ENCODE measurements around the gene ZNF385A. TPM values are rescaled to one million over a fixed set of nuclear protein-coding genes. Genes with fewer than 3 reads are reported as not detected.

The ZNF385A gene
- 10 to 100 TPM in 1 of 4 donors, 1 to 10 TPM in 3; 6.5 to 17.0 (median 8.9) TPM for total RNA-seq
- 6.0 TPM for polyA plus RNA-seq
- long read RNA-seq, donor 1, partial matches to known transcripts = 2 of 5 reads
- long read RNA-seq, donor 1, other reads (novel, unspliced or antisense) = 3 of 5 reads
- long read RNA-seq, donor 2 = 0 reads
- long read RNA-seq, donor 3, partial matches to known transcripts = 0 of 2 reads
- long read RNA-seq, donor 3, other reads (novel, unspliced or antisense) = 2 of 2 reads
- long read RNA-seq, donor 4, partial matches to known transcripts = 0 of 3 reads
- long read RNA-seq, donor 4, other reads (novel, unspliced or antisense) = 2 of 3 reads

DNA sequence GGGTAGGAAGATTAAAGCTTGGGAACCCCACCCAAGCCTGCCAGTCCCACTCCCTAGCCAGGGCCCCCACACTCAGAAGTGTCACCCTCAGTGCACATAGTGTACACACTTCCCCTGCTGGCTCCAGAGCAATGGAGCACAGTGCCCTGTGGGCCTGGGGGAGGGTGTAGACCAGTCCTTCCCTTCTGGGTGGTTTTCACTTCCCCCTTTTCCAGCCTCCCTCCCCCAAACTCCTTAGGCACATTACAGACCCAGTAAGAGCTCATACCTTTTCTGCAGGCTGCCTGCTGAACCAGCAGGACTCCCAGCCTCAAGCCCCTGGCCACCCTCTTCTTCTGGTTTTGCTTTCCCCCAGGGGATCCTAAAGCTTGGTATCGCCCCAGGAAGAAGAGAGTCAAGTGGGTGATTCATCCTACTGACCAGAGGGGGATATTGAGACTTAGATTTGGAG is at the start of gene ZNF385A:
Gene ZNF385A (minus strand): TSS at position 143 of the 451 bp plus-strand sequence. CDS start 219 bp downstream, outside the sequence.
- Histone ChIP-seq H3K4me3 (ENCODE audit: low read length) (no peak within 1 kb of the TSS), H3K27ac (ENCODE audit: low read length) (peak within 1 kb of the TSS; percentile 87), H3K9me3 (ENCODE audit: control insufficient read depth, low read length) (no peaks in the 10 kb centered on the region), H3K27me3 (ENCODE audit: control insufficient read depth, insufficient read depth) (no peaks in the 10 kb centered on the region), H3K4me1 (ENCODE audit: control insufficient read depth, insufficient read depth, low read length) (no peaks in the 10 kb centered on the region)
- intact Hi-C loops (cut with DNase I) = no loop called here
- ATAC-seq (peak; percentile 30 to 42), DNase-seq (peak; percentile 34 to 77 (median 75))
- WGBS = 79% methylated on average over 1 of the region's 1 CpG

DNA sequence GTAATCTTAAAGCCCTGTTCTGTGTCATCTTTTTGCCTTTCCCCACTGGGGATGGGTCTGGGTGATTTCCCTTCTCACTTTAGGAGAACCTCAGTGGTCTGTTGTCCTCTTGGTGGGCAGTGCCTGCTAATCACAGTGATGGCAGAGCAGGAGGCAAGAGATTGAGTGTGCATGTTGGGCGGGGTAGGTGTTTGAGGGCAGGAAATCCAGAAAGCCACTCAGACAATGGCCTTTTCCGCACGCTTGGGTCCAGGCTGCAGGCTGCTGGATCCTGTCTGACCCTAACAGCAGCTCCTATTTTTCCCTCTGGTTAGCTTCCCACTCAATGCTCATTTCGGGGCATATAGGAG is 48.3 kb upstream of the ZNF385A start:
- intact Hi-C loops (cut with DNase I) = no loop called here
- Histone ChIP-seq H3K4me3 (ENCODE audit: low read length) (no peak overlapping the region), H3K27ac (ENCODE audit: low read length) (peak overlapping the region; percentile 65), H3K4me1 (ENCODE audit: control insufficient read depth, insufficient read depth, low read length) (peaks cover 20% of the 10 kb centered on the region), H3K9me3 (ENCODE audit: control insufficient read depth, low read length) (no peaks in the 10 kb centered on the region), H3K27me3 (ENCODE audit: control insufficient read depth, insufficient read depth) (no peaks in the 10 kb centered on the region)
- ATAC-seq (peak; percentile 63 to 78), DNase-seq (peak in 1 of 3 donors; percentile 51)
- WGBS = 61% methylated on average over 4 of the region's 4 CpGs

GRCh38 chr12:54431911-54432814 is 47.6 kb upstream of the ZNF385A start:
- Histone ChIP-seq H3K4me1 (ENCODE audit: control insufficient read depth, insufficient read depth, low read length) (peaks cover 27% of the 10 kb centered on the region), H3K27me3 (ENCODE audit: control insufficient read depth, insufficient read depth) (no peaks in the 10 kb centered on the region), H3K4me3 (ENCODE audit: low read length) (no peak overlapping the region), H3K27ac (ENCODE audit: low read length) (peak overlapping the region; percentile 72), H3K9me3 (ENCODE audit: control insufficient read depth, low read length) (no peaks in the 10 kb centered on the region)
- DNase-seq = peak; percentile 88 to 90 (median 89)
- 20% methylated on average over 9 of the region's 9 CpGs for WGBS
- ATAC-seq = peak; percentile 74 to 82
- intact Hi-C loops (cut with DNase I) = no loop called here

- ATAC-seq (no peak), DNase-seq (no peak)
- Histone ChIP-seq H3K4me3 (ENCODE audit: low read length) (no peak overlapping the region), H3K27ac (ENCODE audit: low read length) (no peak overlapping the region), H3K9me3 (ENCODE audit: control insufficient read depth, low read length) (no peaks in the 10 kb centered on the region), H3K27me3 (ENCODE audit: control insufficient read depth, insufficient read depth) (no peaks in the 10 kb centered on the region), H3K4me1 (ENCODE audit: control insufficient read depth, insufficient read depth, low read length) (peaks cover 31% of the 10 kb centered on the region)
- 89% methylated on average over 5 of the region's 5 CpGs for WGBS
- intact Hi-C loops (cut with DNase I) = no loop called here
Measured at GRCh38 chr12:54430471-54431069, 46.0 kb upstream of the ZNF385A start.

GRCh38 chr12:54429014-54429471 is 44.5 kb upstream of the ZNF385A start:
- H3K27me3 ChIP-seq (ENCODE audit: control insufficient read depth, insufficient read depth) = no peaks in the 10 kb centered on the region
- no peak overlapping the region for H3K4me3 ChIP-seq (ENCODE audit: low read length)
- WGBS = 67% methylated on average over 3 of the region's 3 CpGs
- DNase-seq (peak in 1 of 3 donors; percentile 68), ATAC-seq (no peak)
- H3K4me1 ChIP-seq (ENCODE audit: control insufficient read depth, insufficient read depth, low read length) = peaks cover 31% of the 10 kb centered on the region
- H3K27ac ChIP-seq (ENCODE audit: low read length) = no peak overlapping the region
- no peaks in the 10 kb centered on the region for H3K9me3 ChIP-seq (ENCODE audit: control insufficient read depth, low read length)
- intact Hi-C loops (cut with DNase I) = no loop called here

GRCh38 chr12:54428050-54429013 is 43.8 kb upstream of the ZNF385A start:
- Histone ChIP-seq H3K4me3 (ENCODE audit: low read length) (no peak overlapping the region), H3K4me1 (ENCODE audit: control insufficient read depth, insufficient read depth, low read length) (peaks cover 31% of the 10 kb centered on the region), H3K27ac (ENCODE audit: low read length) (peak overlapping the region; percentile 40), H3K9me3 (ENCODE audit: control insufficient read depth, low read length) (no peaks in the 10 kb centered on the region), H3K27me3 (ENCODE audit: control insufficient read depth, insufficient read depth) (no peaks in the 10 kb centered on the region)
- DNase-seq (peak in 2 of 3 donors; percentile 50 to 67), ATAC-seq (peak; percentile 66 to 77)
- intact Hi-C loops (cut with DNase I) = no loop called here
- WGBS = 32% methylated on average over 13 of the region's 13 CpGs

DNA sequence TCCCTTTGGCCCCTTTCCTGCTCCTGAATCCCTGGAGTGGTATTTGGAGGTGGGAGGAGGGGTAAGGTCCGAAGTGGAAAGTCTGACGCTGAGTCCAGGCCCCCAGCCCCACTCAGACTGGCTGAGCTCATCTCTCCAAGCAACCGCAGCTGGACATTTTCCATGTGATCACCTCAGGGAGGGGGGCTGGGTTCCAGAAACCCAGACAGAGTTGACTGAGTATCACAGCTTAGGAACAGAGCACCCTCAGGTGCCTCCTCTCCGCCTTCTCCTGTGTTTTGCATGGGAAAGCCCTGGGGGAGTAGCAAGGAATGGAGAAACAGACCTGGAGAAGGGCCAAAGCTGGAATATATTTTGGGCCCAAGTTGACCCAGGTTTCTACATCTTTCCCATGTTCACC is 42.6 kb upstream of the ZNF385A start:
- 54% methylated on average over 4 of the region's 4 CpGs for WGBS
- Histone ChIP-seq H3K9me3 (ENCODE audit: control insufficient read depth, low read length) (no peaks in the 10 kb centered on the region), H3K4me3 (ENCODE audit: low read length) (no peak overlapping the region), H3K27me3 (ENCODE audit: control insufficient read depth, insufficient read depth) (no peaks in the 10 kb centered on the region), H3K27ac (ENCODE audit: low read length) (peak overlapping the region; percentile 40), H3K4me1 (ENCODE audit: control insufficient read depth, insufficient read depth, low read length) (peaks cover 28% of the 10 kb centered on the region)
- ATAC-seq (peak in 1 of 2 donors; percentile 27), DNase-seq (peak in 1 of 3 donors; percentile 40)
- intact Hi-C loops (cut with DNase I) = no loop called here

GRCh38 chr12:54426690-54427089 is 42.2 kb upstream of the ZNF385A start:
- H3K4me1 ChIP-seq (ENCODE audit: control insufficient read depth, insufficient read depth, low read length) = peaks cover 24% of the 10 kb centered on the region
- DNase-seq (no peak), ATAC-seq (peak in 1 of 2 donors; percentile 20)
- intact Hi-C loops (cut with DNase I) = no loop called here
- no peaks in the 10 kb centered on the region for H3K9me3 ChIP-seq (ENCODE audit: control insufficient read depth, low read length)
- peak overlapping the region; percentile 40 for H3K27ac ChIP-seq (ENCODE audit: low read length)
- WGBS = 72% methylated on average over 3 of the region's 3 CpGs
- H3K27me3 ChIP-seq (ENCODE audit: control insufficient read depth, insufficient read depth) = no peaks in the 10 kb centered on the region
- no peak overlapping the region for H3K4me3 ChIP-seq (ENCODE audit: low read length)

- ATAC-seq (no peak), DNase-seq (peak in 1 of 3 donors; percentile 67)
- WGBS = 38% methylated on average over 2 of the region's 2 CpGs
- intact Hi-C loops (cut with DNase I) = no loop called here
- Histone ChIP-seq H3K4me3 (ENCODE audit: low read length) (no peak overlapping the region), H3K27ac (ENCODE audit: low read length) (no peak overlapping the region), H3K27me3 (ENCODE audit: control insufficient read depth, insufficient read depth) (no peaks in the 10 kb centered on the region), H3K4me1 (ENCODE audit: control insufficient read depth, insufficient read depth, low read length) (peaks cover 26% of the 10 kb centered on the region), H3K9me3 (ENCODE audit: control insufficient read depth, low read length) (no peaks in the 10 kb centered on the region)
Measured at GRCh38 chr12:54425702-54426101, 41.2 kb upstream of the ZNF385A start.

GRCh38 chr12:54424224-54424623 is 39.7 kb upstream of the ZNF385A start:
- peak in 1 of 3 donors; percentile 24 for DNase-seq
- no peak for ATAC-seq
- 72% methylated on average over 3 of the region's 3 CpGs for WGBS
- Histone ChIP-seq H3K27me3 (ENCODE audit: control insufficient read depth, insufficient read depth) (no peaks in the 10 kb centered on the region), H3K9me3 (ENCODE audit: control insufficient read depth, low read length) (no peaks in the 10 kb centered on the region), H3K4me3 (ENCODE audit: low read length) (no peak overlapping the region), H3K27ac (ENCODE audit: low read length) (no peak overlapping the region), H3K4me1 (ENCODE audit: control insufficient read depth, insufficient read depth, low read length) (peaks cover 25% of the 10 kb centered on the region)
- intact Hi-C loops (cut with DNase I) = no loop called here
